ENCODE measurements around the gene ACSL1.

- TF ChIP-seq CTCF (conservative IDR thresholded peaks at IDR 0.05; ENCODE audit: low read depth, low read length) (no peak), EZH2phosphoT487 (IDR thresholded peaks at IDR 0.05; ENCODE audit: borderline replicate concordance, low read length) (no peak)
Observed at GRCh38 chr4:184806711-184807110, 19.1 kb downstream of the ACSL1 start.
